Heart left ventricle (tissue), 16 donors: Measurements from ENCODE around the gene HVCN1. TPM values are rescaled to one million over a fixed set of nuclear protein-coding genes. Genes with fewer than 3 reads are reported as not detected.
"Not testable (repeated sequence)": the region's sequence is repeated elsewhere in the genome, so short reads cannot be mapped to it uniquely, and the experiment has no call there.

Experiments used
- ATAC-seq, 4 donors: fragments of 200-7000 bp; cut with Tn5 transposase; one replicate each; pipeline ENCODE4 v1.9.1; 2020 to 2022; ENCODE audit warnings: moderate library complexity in 4 of 4, mild to moderate bottlenecking in 3 of 4, moderate number of reproducible peaks in 1 of 4
- DNase-seq, 5 donors: peaks; one replicate each; pipeline ENCODE4 v3.0.0-alpha.2; 2020
- H3K27ac ChIP-seq, 12 donors: fragments of 200-600 bp; sonication (generic) in 4 of 12; one replicate each; pipeline versions ENCODE4 v1.5.0 to v1.8.0; 2016 to 2022; ENCODE audit warnings: mild to moderate bottlenecking in 2 of 12
- H3K27me3 ChIP-seq, 9 donors: fragments of 200-600 bp; sonication (generic) in 2 of 9; one replicate each; pipeline versions ENCODE4 v1.5.1 to v1.8.0; 2016 to 2022; ENCODE audit warnings: mild to moderate bottlenecking in 3 of 9
- H3K36me3 ChIP-seq, 9 donors: fragments of 200-600 bp; sonication (generic) in 2 of 9; one replicate each; pipeline versions ENCODE4 v1.5.0 to v1.8.0; 2018 to 2022; ENCODE audit warnings: mild to moderate bottlenecking in 2 of 9
- H3K4me1 ChIP-seq, 12 donors: fragments of 200-600 bp; sonication (generic) in 4 of 12; one replicate each; pipeline versions ENCODE4 v1.5.0 to v1.8.0; 2016 to 2022; ENCODE audit warnings: mild to moderate bottlenecking in 3 of 12
- H3K4me3 ChIP-seq, 12 donors: fragments of 200-600 bp; sonication (generic) in 4 of 12; one replicate each; pipeline versions ENCODE4 v1.5.0 to v1.8.0; 2017 to 2022; ENCODE audit warnings: mild to moderate bottlenecking in 9 of 12, moderate library complexity in 4 of 12
- H3K9me3 ChIP-seq, 12 donors: fragments of 200-600 bp; sonication (generic) in 4 of 12; one replicate each; pipeline versions ENCODE4 v1.5.0 to v1.8.0; 2016 to 2022; ENCODE audit warnings: mild to moderate bottlenecking in 1 of 12
- POLR2A ChIP-seq, 2 donors: fragments of 450-650 bp; IDR thresholded peaks; one replicate each; pipeline ENCODE4 v1.6.1; 2017; ENCODE audit warnings: antibody characterized with exemption in 2 of 2, mild to moderate bottlenecking in 2 of 2, moderate library complexity in 2 of 2
- WGBS, 4 donors: extraction: QIAGEN DNeasy Blood & Tissue Kit in 2 of 4; methylation state at CpG; one replicate each; pipeline versions ENCODE4 v1.1.5 to v1.1.7; 2013 to 2018; 5-methylcytosine and 5-hydroxymethylcytosine counted together
- intact Hi-C, 10 donors: fragments of 100-400 bp; cut with DNase I; formaldehyde crosslinking; loops; one replicate each; pipeline versions ENCODE4 v1.11.1 to v1.14.2; 2022
- polyA plus RNA-seq, 2 donors: library from polyadenylated mRNA; stranded (reverse); fragments of 200-250 nt; gene quantifications; one replicate each; pipeline ENCODE4 v1.2.3, GENCODE V29; 2013
- total RNA-seq, 9 donors: library from RNA; depleted of rRNA in 2 of 9; stranded (reverse); fragments of >200 nt in 2 of 9; fragmentation: NEBNext Ultra II Directional in 3 of 9; extraction: Animal tissue kit (Norgen Biotek cat#: 25700) in 3 of 9; gene quantifications; one replicate each; pipeline versions ENCODE4 v1.1.0 to v1.2.4, GENCODE V29; 2016 to 2023
- TF ChIP-seq, protein P1 (sequence below), 12 donors: fragments of 200-600 bp; sonication (generic) in 4 of 12; IDR thresholded peaks; one replicate each; pipeline versions ENCODE4 v1.5.0 to v1.8.0; 2018 to 2022; ENCODE audit warnings: antibody characterized with exemption in 12 of 12, mild to moderate bottlenecking in 5 of 12
- donor health status: ischemic (EF 13 %, LVEDD 7.1; RV severe dilation, severe dysfunction).
- donor health status: healthy with polysubstance abuse.
- donor health status: DM: no; HTN: yes; CAD: no.
- donor health status: DM: no; HTN: no; CAD: no.
- donor health status: ischemic (EF 25% LVEDD 6.9; RV normal size, moderate dysfunction).
- donor health status: ischemic (EF 25% LVEDD 5.7; RV mildly dilated, moderate dysfunction).
- donor health status: healthy.
- donor health status: DM: yes; HTN: yes; CAD: no.
- donor health status: ischemic (EF 35%, LVEDD 5.7; RV mildly dilated, moderate dysfunction).
- donor health status: nonischemic (EF 11% LVEDD 7.7; RV severe dilation, severe dysfunction).
- donor health status: DM: yes; HTN: yes; CAD: no.
- donor health status: PGD.
- donor health status: ischemic (EF 29% LVEDD 5.4; RV normal size, mild dysfunction).
- donor health status: nonischemic (EF 23%, LVEDD 6.1; RV moderate dilation, normal function).

HVCN1 gene
- total and polyA plus RNA-seq, 11 donors = 4.1 to 55.3 (median 11.8) TPM

DNA sequence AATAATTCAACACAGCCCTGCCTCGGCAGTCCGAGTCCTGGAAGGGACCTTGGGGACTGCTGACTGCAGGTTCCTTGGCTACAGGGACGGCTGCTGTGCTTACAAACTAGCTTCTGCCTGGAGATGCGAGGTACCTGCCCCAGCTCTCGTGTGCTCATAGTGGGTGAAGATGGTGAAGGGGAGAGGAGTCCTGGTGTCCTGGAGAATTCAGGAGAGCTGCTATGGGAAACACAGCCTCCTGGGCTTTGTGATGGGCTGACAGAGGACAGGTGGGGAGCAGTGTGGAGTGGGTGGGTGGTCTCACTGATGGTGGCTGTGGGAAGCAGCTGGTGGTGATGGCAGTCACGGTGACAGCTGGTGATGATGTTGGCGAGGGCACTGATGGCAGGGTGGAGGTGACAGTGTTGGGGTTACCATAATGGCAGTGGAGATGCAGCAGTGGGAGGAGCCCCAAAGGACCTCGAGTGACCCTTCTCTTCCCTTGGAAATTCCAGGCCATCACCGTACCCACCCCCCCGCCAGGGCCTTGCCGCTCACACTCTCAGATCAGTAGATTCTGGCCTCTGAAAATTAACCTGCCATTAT is 32.8 kb downstream of the HVCN1 start:
- WGBS, 4 donors = 88 to 94% (median 91%) methylated on average over 11 of the region's 11 CpGs
- DNase-seq = no peak
- Histone ChIP-seq H3K36me3 (peaks cover 0 to 58% (median 21%) of the 10 kb centered on the region in 9 donors), H3K9me3 (no peaks in the 10 kb centered on the region), H3K4me1 (peaks cover 0 to 12% (median 0%) of the 10 kb centered on the region in 12 donors), H3K4me3 (no peak overlapping the region), H3K27ac (no peak overlapping the region), H3K27me3 (no peaks in the 10 kb centered on the region)
- no peak for ATAC-seq
- intact Hi-C loops = no loop called here
- TF ChIP-seq POLR2A (IDR thresholded peaks at IDR 0.05) = no peak
- TF ChIP-seq, protein P1, sequence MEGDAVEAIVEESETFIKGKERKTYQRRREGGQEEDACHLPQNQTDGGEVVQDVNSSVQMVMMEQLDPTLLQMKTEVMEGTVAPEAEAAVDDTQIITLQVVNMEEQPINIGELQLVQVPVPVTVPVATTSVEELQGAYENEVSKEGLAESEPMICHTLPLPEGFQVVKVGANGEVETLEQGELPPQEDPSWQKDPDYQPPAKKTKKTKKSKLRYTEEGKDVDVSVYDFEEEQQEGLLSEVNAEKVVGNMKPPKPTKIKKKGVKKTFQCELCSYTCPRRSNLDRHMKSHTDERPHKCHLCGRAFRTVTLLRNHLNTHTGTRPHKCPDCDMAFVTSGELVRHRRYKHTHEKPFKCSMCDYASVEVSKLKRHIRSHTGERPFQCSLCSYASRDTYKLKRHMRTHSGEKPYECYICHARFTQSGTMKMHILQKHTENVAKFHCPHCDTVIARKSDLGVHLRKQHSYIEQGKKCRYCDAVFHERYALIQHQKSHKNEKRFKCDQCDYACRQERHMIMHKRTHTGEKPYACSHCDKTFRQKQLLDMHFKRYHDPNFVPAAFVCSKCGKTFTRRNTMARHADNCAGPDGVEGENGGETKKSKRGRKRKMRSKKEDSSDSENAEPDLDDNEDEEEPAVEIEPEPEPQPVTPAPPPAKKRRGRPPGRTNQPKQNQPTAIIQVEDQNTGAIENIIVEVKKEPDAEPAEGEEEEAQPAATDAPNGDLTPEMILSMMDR (IDR thresholded peaks at IDR 0.05) = no peak

DNA sequence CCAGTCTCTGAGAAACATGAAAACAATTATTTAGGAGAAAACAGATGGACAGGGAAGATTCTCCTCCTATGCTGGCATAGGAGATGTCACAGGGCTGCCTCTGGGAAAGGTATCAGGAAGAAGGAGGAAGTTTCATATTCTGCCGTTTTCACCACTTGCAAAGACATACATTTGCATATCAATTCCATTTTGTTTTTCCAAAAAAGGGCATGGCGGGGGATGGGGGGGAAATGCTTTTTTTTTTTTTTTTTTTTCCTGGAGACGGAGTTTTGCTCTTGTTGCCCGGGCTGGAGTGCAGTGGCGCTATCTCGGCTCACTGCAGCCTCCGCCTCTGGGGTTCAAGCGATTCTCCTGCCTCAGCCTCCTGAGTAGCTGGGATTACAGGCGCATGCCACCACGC is 34.7 kb downstream of the HVCN1 start:
- H3K9me3 ChIP-seq, H3K27me3 ChIP-seq, H3K27ac ChIP-seq, intact Hi-C loops, H3K4me3 ChIP-seq, ATAC-seq, DNase-seq: not testable (repeated sequence)
- Histone ChIP-seq H3K36me3 (peaks cover 0 to 67% (median 36%) of the 10 kb centered on the region in 9 donors), H3K4me1 (peaks cover 0 to 12% (median 0%) of the 10 kb centered on the region in 12 donors)
- WGBS, 4 donors = 89 to 95% (median 95%) methylated on average over 10 of the region's 10 CpGs

DNA sequence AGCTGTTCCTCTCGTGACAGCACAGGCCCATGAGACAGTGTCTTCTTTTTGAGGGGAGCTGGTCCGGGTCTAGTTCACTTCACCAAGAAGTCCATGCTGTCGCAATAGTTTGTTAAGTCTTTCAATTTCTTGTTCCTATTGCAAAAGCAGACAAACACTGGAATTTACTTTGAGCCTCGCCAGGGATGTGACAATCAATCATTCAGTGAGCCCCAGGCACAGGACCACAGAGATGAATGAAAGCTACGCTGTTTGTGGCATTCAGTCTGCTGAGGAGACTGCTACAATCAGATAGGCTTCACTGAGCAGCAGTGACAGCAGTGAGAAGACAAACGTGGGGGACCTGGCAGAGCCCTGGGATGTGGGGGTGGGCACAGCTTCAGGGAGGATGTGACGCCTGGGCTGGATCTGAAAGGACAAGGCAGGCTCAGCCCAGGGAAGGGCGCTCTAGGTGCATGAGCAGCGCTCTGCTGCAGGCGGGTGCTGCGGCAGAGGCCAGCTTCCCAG is 39.5 kb downstream of the HVCN1 start:
- no peaks in the 10 kb centered on the region for H3K9me3 ChIP-seq
- no peak for TF ChIP-seq POLR2A (IDR thresholded peaks at IDR 0.05)
- TF ChIP-seq, protein P1 (IDR thresholded peaks at IDR 0.05) = no peak
- no peak for DNase-seq
- peaks cover 0 to 90% (median 57%) of the 10 kb centered on the region in 9 donors for H3K36me3 ChIP-seq
- H3K27me3 ChIP-seq = no peaks in the 10 kb centered on the region
- intact Hi-C loops = no loop called here
- ATAC-seq = no peak
- no peak overlapping the region for H3K27ac ChIP-seq
- no peaks in the 10 kb centered on the region for H3K4me1 ChIP-seq
- WGBS, 4 donors = 83 to 90% (median 86%) methylated on average over 11 of the region's 11 CpGs
- no peak overlapping the region for H3K4me3 ChIP-seq

DNA sequence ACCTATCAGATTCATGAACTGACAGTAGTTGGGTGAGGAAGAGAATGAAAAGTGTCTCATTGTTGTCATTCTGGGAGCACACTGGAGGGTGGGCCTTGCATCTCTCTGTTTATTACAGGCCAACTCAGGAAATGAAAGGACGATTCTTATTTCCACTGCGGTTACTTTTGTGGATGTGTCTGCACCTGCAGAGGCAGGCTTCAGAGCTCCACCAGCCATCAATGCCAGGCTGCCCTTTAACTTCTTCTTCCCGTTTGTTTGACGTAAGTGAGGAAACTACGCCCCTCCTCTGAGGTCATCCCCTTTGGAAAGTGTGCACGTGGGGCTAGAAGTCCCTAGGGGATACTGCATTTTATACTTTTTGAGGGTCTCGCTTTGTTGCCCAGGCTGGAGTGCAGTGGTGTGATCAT is 41.3 kb downstream of the HVCN1 start:
- Histone ChIP-seq H3K4me3 (no peak overlapping the region), H3K36me3 (peaks cover 0 to 73% (median 57%) of the 10 kb centered on the region in 9 donors), H3K27ac (no peak overlapping the region), H3K27me3 (no peaks in the 10 kb centered on the region), H3K9me3 (no peaks in the 10 kb centered on the region), H3K4me1 (no peaks in the 10 kb centered on the region)
- no peak for TF ChIP-seq POLR2A (IDR thresholded peaks at IDR 0.05)
- TF ChIP-seq, protein P1 (IDR thresholded peaks at IDR 0.05) = no peak
- ATAC-seq (peak in 1 of 4 donors; percentile 26), DNase-seq (no peak)
- intact Hi-C loops = no loop called here
- WGBS, 4 donors = 52 to 70% (median 67%) methylated on average over 7 of the region's 7 CpGs
